Activated CD4-positive, alpha-beta T cell treated with anti-CD3 and anti-CD28 coated beads for 36 hours (primary cell): ENCODE results near the gene LY9. TPM values are rescaled to one million over a fixed set of nuclear protein-coding genes. Genes with fewer than 3 reads are reported as not detected.
"Not testable (repeated sequence)": the region's sequence is repeated elsewhere in the genome, so short reads cannot be mapped to it uniquely, and the experiment has no call there.

Experiments used
- ATAC-seq: fragments of 200-7000 bp; cut with Tn5 transposase; one replicate; pipeline ENCODE4 v1.10.0; 2021; ENCODE audit warnings: mild to moderate bottlenecking, moderate library complexity
- CTCF ChIA-PET: fragments of 350-600 bp; sonication (Branson Sonifier 250); formaldehyde crosslinking; loops from one replicate; lab custom pipeline; 2021; ENCODE audit warnings: antibody characterized with exemption; lab: Charles Lee
- POLR2A ChIA-PET: fragments of 350-600 bp; sonication (Branson Sonifier 250); formaldehyde crosslinking; loops from one replicate; lab custom pipeline; 2021; ENCODE audit warnings: antibody characterized with exemption, inconsistent platforms; lab: Charles Lee
- DNase-seq: peaks from one replicate; pipeline ENCODE4 v3.0.0-alpha.2; 2020
- H3K27ac Mint-ChIP-seq: one replicate; pipeline ENCODE4 v1.8.0; 2021; ENCODE audit warnings: mixed read lengths
- H3K27me3 Mint-ChIP-seq: one replicate; pipeline ENCODE4 v1.8.0; 2021; ENCODE audit warnings: mixed read lengths
- H3K36me3 Mint-ChIP-seq: one replicate; pipeline ENCODE4 v1.8.0; 2021; ENCODE audit warnings: low read depth, mixed read lengths
- H3K4me1 Mint-ChIP-seq: one replicate; pipeline ENCODE4 v1.8.0; 2021; ENCODE audit warnings: mixed read lengths
- H3K4me3 Mint-ChIP-seq: one replicate; pipeline ENCODE4 v1.8.0; 2021; ENCODE audit warnings: mild to moderate bottlenecking, moderate library complexity, mixed read lengths
- H3K9me3 Mint-ChIP-seq: one replicate; pipeline ENCODE4 v1.8.0; 2021; ENCODE audit warnings: low read depth, mixed read lengths
- intact Hi-C, 2 experiments: fragments of 100-400 bp; cut with DNase I in 1 of 2; cut with micrococcal nuclease in 1 of 2; formaldehyde crosslinking; loops; one replicate each; pipeline versions ENCODE4 v1.14.2 to v1.15.1; 2022 to 2024; cut with DNase I, micrococcal nuclease
- total RNA-seq, 2 experiments: library from RNA; stranded (reverse); gene quantifications; one replicate each; pipeline ENCODE4 v1.2.3, GENCODE V29; 2021

LY9 gene
- total RNA-seq, 2 experiments from 2014 or later: 10.0 to 11.0 TPM

- DNase-seq, H3K4me3 Mint-ChIP-seq, ATAC-seq, POLR2A ChIA-PET, H3K9me3 Mint-ChIP-seq, H3K36me3 Mint-ChIP-seq, H3K27me3 Mint-ChIP-seq: not testable (repeated sequence)
- Mint-ChIP-seq H3K4me1 (peaks cover 23% of the 10 kb centered on the region), H3K27ac (peak overlapping the region; percentile 31)
- CTCF ChIA-PET: interaction anchor here (1.1 to 8.3 kb wide), 5 partner anchors 12 to 168 kb away, joined by 3 to 95 read pairs (median 6); partner anchors contain the start of gene LY9
- intact Hi-C loops: loop anchor here in 1 of 2 experiments (2.0 kb wide), 1 partner anchor 14 kb away; the partner anchor contains the start of gene LY9
Observed at GRCh38 chr1:160782988-160783765, 12.8 kb upstream of the LY9 start.

- POLR2A ChIA-PET: no interaction called here
- H3K27me3 Mint-ChIP-seq: no peaks in the 10 kb centered on the region
- H3K4me1 Mint-ChIP-seq: peaks cover 8% of the 10 kb centered on the region
- intact Hi-C loops: no loop called here
- H3K36me3 Mint-ChIP-seq: no peaks in the 10 kb centered on the region
- H3K27ac Mint-ChIP-seq: no peak overlapping the region
- H3K4me3 Mint-ChIP-seq: no peak overlapping the region
- no peaks in the 10 kb centered on the region for H3K9me3 Mint-ChIP-seq
- no peak for DNase-seq
- CTCF ChIA-PET: interaction anchor here (0.5 to 1.1 kb wide), 5 partner anchors 9 to 242 kb away, joined by 3 to 5 read pairs (median 4); no protein-coding TSS in a partner anchor
- ATAC-seq: no peak
Observed at GRCh38 chr1:160789051-160789701, 6.8 kb upstream of the LY9 start.

- Mint-ChIP-seq H3K27me3 (no peaks in the 10 kb centered on the region), H3K36me3 (no peaks in the 10 kb centered on the region), H3K4me3 (no peak overlapping the region), H3K27ac (no peak overlapping the region), H3K4me1 (peaks cover 10% of the 10 kb centered on the region), H3K9me3 (no peaks in the 10 kb centered on the region)
- no peak for DNase-seq
- POLR2A ChIA-PET: no interaction called here
- CTCF ChIA-PET: interaction anchor here (0.5 to 1.1 kb wide), 7 partner anchors 10 to 307 kb away, joined by 3 to 5 read pairs (median 3); no protein-coding TSS in a partner anchor
- intact Hi-C loops: no loop called here
- ATAC-seq: peak; percentile 70
Observed at GRCh38 chr1:160789702-160790611, 6.0 kb upstream of the LY9 start.

- ATAC-seq: no peak
- POLR2A ChIA-PET: interaction anchor here (0.6 kb wide), 1 partner anchor 169 kb away, joined by 5 read pairs; no protein-coding TSS in a partner anchor
Observed at GRCh38 chr1:160794376-160794775, 1.6 kb upstream of the LY9 start.

GRCh38 chr1:160797271-160797709 lies 1.3 kb downstream of the LY9 start:
- H3K27ac Mint-ChIP-seq: peak overlapping the region; percentile 95
- POLR2A ChIA-PET: interaction anchor here (0.6 to 1.2 kb wide), 5 partner anchors 27 to 243 kb away, joined by 3 to 4 read pairs (median 3); no protein-coding TSS in a partner anchor
- peaks cover under 1% of the 10 kb centered on the region for H3K36me3 Mint-ChIP-seq
- no peaks in the 10 kb centered on the region for H3K9me3 Mint-ChIP-seq
- intact Hi-C loops: loop anchor here (2.0 to 5.0 kb wide), 8 partner anchors 14 to 345 kb away; partner anchors contain the start of genes CD48 (in 1 of the 2) and SLAMF6 (in 1 of the 2)
- no peaks in the 10 kb centered on the region for H3K27me3 Mint-ChIP-seq
- H3K4me1 Mint-ChIP-seq: peaks cover 69% of the 10 kb centered on the region
- DNase-seq: no peak
- H3K4me3 Mint-ChIP-seq: peak overlapping the region; percentile 78
- CTCF ChIA-PET: interaction anchor here (0.5 to 7.3 kb wide), 18 partner anchors 9 to 271 kb away, joined by 3 to 62 read pairs (median 4); no protein-coding TSS in a partner anchor
- no peak for ATAC-seq

More at GRCh38 chr1:160794376-160794775, 1.6 kb upstream of the LY9 start:
- no peak for DNase-seq
- no peak overlapping the region for H3K27ac Mint-ChIP-seq
- H3K4me1 Mint-ChIP-seq: peaks cover 52% of the 10 kb centered on the region
- intact Hi-C loops: no loop called here
- H3K36me3 Mint-ChIP-seq: no peaks in the 10 kb centered on the region
- CTCF ChIA-PET: interaction anchor here (0.6 to 7.3 kb wide), 14 partner anchors 10 to 350 kb away, joined by 3 to 62 read pairs (median 6); no protein-coding TSS in a partner anchor
- H3K9me3 Mint-ChIP-seq: no peaks in the 10 kb centered on the region
- H3K27me3 Mint-ChIP-seq: no peaks in the 10 kb centered on the region
- H3K4me3 Mint-ChIP-seq: no peak overlapping the region

GRCh38 chr1:160797861-160798273 lies 1.9 kb downstream of the LY9 start:
- Mint-ChIP-seq H3K4me1 (peaks cover 74% of the 10 kb centered on the region), H3K36me3 (peaks cover 6% of the 10 kb centered on the region), H3K27me3 (no peaks in the 10 kb centered on the region), H3K27ac (peak overlapping the region; percentile 95), H3K9me3 (no peaks in the 10 kb centered on the region), H3K4me3 (peak overlapping the region; percentile 78)
- CTCF ChIA-PET: interaction anchor here (0.6 to 7.3 kb wide), 23 partner anchors 8 to 156 kb away, joined by 3 to 62 read pairs (median 4); no protein-coding TSS in a partner anchor
- ATAC-seq: peak; percentile 61
- POLR2A ChIA-PET: interaction anchor here (0.6 to 1.2 kb wide), 6 partner anchors 28 to 307 kb away, joined by 3 to 6 read pairs (median 4); no protein-coding TSS in a partner anchor
- DNase-seq: peak; percentile 83
- intact Hi-C loops: loop anchor here (1.0 to 5.0 kb wide), 9 partner anchors 8 to 346 kb away; partner anchors contain the start of genes CD48 (in 1 of the 2) and SLAMF6 (in 1 of the 2)

- Mint-ChIP-seq H3K4me3 (peak overlapping the region; percentile 78), H3K27me3 (no peaks in the 10 kb centered on the region), H3K9me3 (no peaks in the 10 kb centered on the region), H3K4me1 (peaks cover 77% of the 10 kb centered on the region), H3K36me3 (peaks cover 9% of the 10 kb centered on the region), H3K27ac (peak overlapping the region; percentile 95)
- CTCF ChIA-PET: interaction anchor here (0.7 to 7.3 kb wide), 17 partner anchors 8 to 123 kb away, joined by 3 to 62 read pairs (median 4); no protein-coding TSS in a partner anchor
- DNase-seq (no peak), ATAC-seq (no peak)
- POLR2A ChIA-PET: interaction anchor here (0.6 to 1.2 kb wide), 5 partner anchors 90 to 306 kb away, joined by 3 to 6 read pairs (median 4); no protein-coding TSS in a partner anchor
- intact Hi-C loops: loop anchor here (1.0 to 5.0 kb wide), 5 partner anchors 8 to 346 kb away; partner anchors contain the start of gene SLAMF6 (in 1 of the 2)
Observed at GRCh38 chr1:160798439-160798838, 2.5 kb downstream of the LY9 start.

GRCh38 chr1:160799641-160800040 lies 3.7 kb downstream of the LY9 start:
- Mint-ChIP-seq H3K4me1 (peaks cover 87% of the 10 kb centered on the region), H3K4me3 (peak overlapping the region; percentile 78), H3K36me3 (peaks cover 16% of the 10 kb centered on the region), H3K27me3 (no peaks in the 10 kb centered on the region), H3K27ac (peak overlapping the region; percentile 95), H3K9me3 (no peaks in the 10 kb centered on the region)
- intact Hi-C loops: loop anchor here (2.0 to 5.0 kb wide), 5 partner anchors 37 to 347 kb away; partner anchors contain the start of gene SLAMF6 (in 1 of the 2)
- ChIA-PET POLR2A (no interaction called here), CTCF (interaction anchor here (0.7 to 7.3 kb wide), 9 partner anchors 6 to 639 kb away, joined by 3 to 62 read pairs (median 4); no protein-coding TSS in a partner anchor)
- ATAC-seq (no peak), DNase-seq (no peak)

- Mint-ChIP-seq H3K4me3 (peak overlapping the region; percentile 78), H3K36me3 (peaks cover 21% of the 10 kb centered on the region), H3K9me3 (peaks cover 3% of the 10 kb centered on the region), H3K27me3 (no peaks in the 10 kb centered on the region), H3K4me1 (peaks cover 88% of the 10 kb centered on the region), H3K27ac (peak overlapping the region; percentile 95)
- DNase-seq (peak; percentile 60), ATAC-seq (peak; percentile 11)
- intact Hi-C loops: loop anchor here in 1 of 2 experiments (2.0 kb wide), 1 partner anchor 37 kb away; no protein-coding TSS in a partner anchor
- POLR2A ChIA-PET: interaction anchor here (0.7 kb wide), 1 partner anchor 62 kb away, joined by 3 read pairs; no protein-coding TSS in a partner anchor
- CTCF ChIA-PET: interaction anchor here (0.7 to 7.3 kb wide), 7 partner anchors 12 to 639 kb away, joined by 3 to 62 read pairs (median 4); no protein-coding TSS in a partner anchor
Observed at GRCh38 chr1:160800142-160800541, 4.2 kb downstream of the LY9 start.
